GM19239 (cell line): Measurements from ENCODE around the gene USP49.

Experiments used
- DNase-seq: peaks from one replicate; pipeline ENCODE4 v3.0.0; 2011; ENCODE audit warnings: low spot score; ENCODE audit not compliant: insufficient read length
- FAIRE-seq: peaks from 2 replicates; lab custom pipeline; 2011; peaks lifted over from hg19 to GRCh38; lab: Jason Lieb, UNC

USP49 gene

GRCh38 chr6:41740366-41741162 lies 154.6 kb downstream of the USP49 start:
- FAIRE-seq (no peak), DNase-seq (no peak)
